Muscle layer of colon (tissue), 2 donors: ENCODE data around the gene SUCLG1.

ENCODE experiments used
- H3K27ac ChIP-seq: one replicate; pipeline ENCODE4 v1.7.0; 2013; ENCODE audit warnings: low read depth, mild to moderate bottlenecking, low read length, moderate library complexity
- H3K27me3 ChIP-seq, 2 donors: one replicate each; pipeline ENCODE4 v1.7.0; 2013; ENCODE audit warnings: low read length in 2 of 2, mild to moderate bottlenecking in 2 of 2; ENCODE audit not compliant: insufficient read depth in 2 of 2, control insufficient read depth in 1 of 2
- H3K36me3 ChIP-seq: one replicate; pipeline ENCODE4 v1.7.0; 2013; ENCODE audit warnings: mild to moderate bottlenecking, low read length; ENCODE audit not compliant: insufficient read depth
- H3K4me1 ChIP-seq: one replicate; pipeline ENCODE4 v1.7.0; 2013; ENCODE audit warnings: mild to moderate bottlenecking, low read length; ENCODE audit not compliant: insufficient read depth
- H3K4me3 ChIP-seq, 2 donors: one replicate each; pipeline ENCODE4 v1.7.0; 2013; ENCODE audit warnings: low read length in 2 of 2, low read depth in 1 of 2, mild to moderate bottlenecking in 1 of 2, moderate library complexity in 1 of 2
- H3K9ac ChIP-seq: one replicate; pipeline ENCODE4 v1.7.0; 2013; ENCODE audit warnings: low read length
- H3K9me3 ChIP-seq: one replicate; pipeline ENCODE4 v1.7.0; 2013; ENCODE audit warnings: mild to moderate bottlenecking, low read length
- donor health status: abdominal sarcoma.
- donor health status: Adenocarcinoma of cecum.

Gene SUCLG1

GRCh38 chr2:84459944-84460429 lies 907 bp upstream of the SUCLG1 start:
- Histone ChIP-seq H3K4me3 (peak overlapping the region; percentile 92 to 99), H3K36me3 (no peaks in the 10 kb centered on the region), H3K4me1 (peaks cover 22% of the 10 kb centered on the region), H3K27ac (peak overlapping the region; percentile 97), H3K9ac (peak overlapping the region; percentile 92), H3K9me3 (no peaks in the 10 kb centered on the region), H3K27me3 (no peaks in the 10 kb centered on the region)

GRCh38 chr2:84458551-84459017 lies 496 bp downstream of the SUCLG1 start:
- no peaks in the 10 kb centered on the region for H3K9me3 ChIP-seq
- H3K36me3 ChIP-seq: no peaks in the 10 kb centered on the region
- peak overlapping the region; percentile 92 for H3K9ac ChIP-seq
- peaks cover 22% of the 10 kb centered on the region for H3K4me1 ChIP-seq
- peak overlapping the region; percentile 97 for H3K27ac ChIP-seq
- H3K27me3 ChIP-seq: no peaks in the 10 kb centered on the region
- H3K4me3 ChIP-seq: peak overlapping the region; percentile 92 to 99

DNA sequence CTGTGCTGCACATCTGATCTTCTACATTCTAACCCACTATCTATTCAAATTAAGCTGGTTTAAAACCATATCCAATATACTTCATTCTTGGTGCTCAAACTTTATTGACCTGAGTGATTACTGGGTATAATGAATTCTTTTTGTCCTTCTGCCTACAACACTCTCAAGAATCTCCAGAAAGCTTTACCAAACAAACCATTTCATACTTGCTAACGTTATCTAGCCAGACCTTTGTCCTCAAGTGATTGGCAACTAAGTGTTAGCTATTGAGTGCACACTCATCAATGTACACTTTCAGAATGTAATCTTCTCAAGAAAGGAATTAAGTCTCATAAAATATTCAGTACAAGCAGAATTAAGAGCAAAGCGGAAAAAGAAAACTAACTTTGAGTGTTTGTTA lies 1.4 kb downstream of the SUCLG1 start:
- H3K9me3 ChIP-seq: no peaks in the 10 kb centered on the region
- no peak overlapping the region for H3K27ac ChIP-seq
- H3K9ac ChIP-seq: peak overlapping the region; percentile 92
- H3K36me3 ChIP-seq: no peaks in the 10 kb centered on the region
- H3K4me1 ChIP-seq: peaks cover 27% of the 10 kb centered on the region
- no peaks in the 10 kb centered on the region for H3K27me3 ChIP-seq
- peak overlapping the region in 1 of 2 donors; percentile 92 for H3K4me3 ChIP-seq

- Histone ChIP-seq H3K36me3 (no peaks in the 10 kb centered on the region), H3K27me3 (no peaks in the 10 kb centered on the region), H3K9ac (no peak overlapping the region), H3K4me1 (peaks cover 41% of the 10 kb centered on the region), H3K9me3 (no peaks in the 10 kb centered on the region), H3K27ac (no peak overlapping the region), H3K4me3 (no peak overlapping the region)
Measured at GRCh38 chr2:84456156-84456555, 2.9 kb downstream of the SUCLG1 start.

- no peak overlapping the region for H3K4me3 ChIP-seq
- H3K27ac ChIP-seq: no peak overlapping the region
- no peaks in the 10 kb centered on the region for H3K27me3 ChIP-seq
- H3K9me3 ChIP-seq: no peaks in the 10 kb centered on the region
- H3K4me1 ChIP-seq: peaks cover 46% of the 10 kb centered on the region
- no peak overlapping the region for H3K9ac ChIP-seq
- H3K36me3 ChIP-seq: no peaks in the 10 kb centered on the region
Measured at GRCh38 chr2:84454581-84454980, 4.5 kb downstream of the SUCLG1 start.

- no peak overlapping the region for H3K4me3 ChIP-seq
- no peaks in the 10 kb centered on the region for H3K27me3 ChIP-seq
- no peak overlapping the region for H3K9ac ChIP-seq
- H3K9me3 ChIP-seq: no peaks in the 10 kb centered on the region
- H3K4me1 ChIP-seq: peaks cover 39% of the 10 kb centered on the region
- no peaks in the 10 kb centered on the region for H3K36me3 ChIP-seq
- no peak overlapping the region for H3K27ac ChIP-seq
Measured at GRCh38 chr2:84452624-84453023, 6.5 kb downstream of the SUCLG1 start.

GRCh38 chr2:84451579-84451978 lies 7.5 kb downstream of the SUCLG1 start:
- no peak overlapping the region for H3K27ac ChIP-seq
- H3K9me3 ChIP-seq: no peaks in the 10 kb centered on the region
- peaks cover 5% of the 10 kb centered on the region for H3K36me3 ChIP-seq
- no peak overlapping the region for H3K4me3 ChIP-seq
- peaks cover 30% of the 10 kb centered on the region for H3K4me1 ChIP-seq
- H3K9ac ChIP-seq: no peak overlapping the region
- H3K27me3 ChIP-seq: no peaks in the 10 kb centered on the region

DNA sequence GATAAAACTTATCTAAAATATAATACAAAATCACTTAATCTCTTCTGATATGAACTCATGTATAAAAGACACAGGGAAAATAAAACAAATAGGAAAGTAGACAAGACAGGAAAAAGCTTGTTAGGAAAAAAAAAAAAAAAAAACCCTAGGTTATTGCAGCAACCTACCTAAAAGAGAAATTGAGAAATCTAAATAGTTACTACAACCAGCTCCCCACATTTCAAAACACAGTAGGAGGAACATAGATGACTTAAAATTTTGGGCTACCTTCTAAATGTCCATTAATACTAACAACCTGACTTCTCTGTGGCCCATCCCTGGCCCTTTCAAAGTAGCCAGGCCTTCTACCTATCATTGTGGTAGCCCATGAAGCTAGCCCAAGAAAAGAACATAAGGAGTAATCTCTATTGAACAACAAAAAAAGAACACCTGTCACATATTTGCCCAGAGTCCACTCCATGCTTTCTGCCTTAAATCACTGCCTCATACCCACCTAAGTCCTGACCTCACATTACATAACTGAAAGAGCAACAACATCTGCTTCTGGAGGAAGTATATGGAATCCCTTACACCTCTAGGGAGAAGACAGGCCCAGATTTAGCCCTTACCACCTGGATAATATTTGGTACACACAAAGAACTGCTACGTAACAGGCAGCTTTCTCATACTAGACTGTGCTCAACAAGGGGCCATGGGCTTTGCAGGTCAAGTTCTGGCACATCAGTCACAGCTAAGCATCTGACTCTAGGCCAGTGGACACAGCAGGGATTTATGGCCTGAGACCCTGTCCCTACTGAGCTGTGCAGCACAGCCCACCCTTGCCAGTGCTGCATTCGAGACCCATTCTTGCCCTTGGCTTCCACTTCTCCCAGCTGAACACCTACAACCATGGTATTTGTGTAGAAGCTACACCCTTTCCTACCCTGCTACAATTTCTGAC lies 8.5 kb downstream of the SUCLG1 start:
- Histone ChIP-seq H3K9me3 (no peaks in the 10 kb centered on the region), H3K36me3 (peaks cover 5% of the 10 kb centered on the region), H3K27ac (no peak overlapping the region), H3K4me1 (peaks cover 30% of the 10 kb centered on the region), H3K4me3 (no peak overlapping the region), H3K27me3 (no peaks in the 10 kb centered on the region), H3K9ac (no peak overlapping the region)

- peaks cover 30% of the 10 kb centered on the region for H3K4me1 ChIP-seq
- no peak overlapping the region for H3K9ac ChIP-seq
- H3K9me3 ChIP-seq: no peaks in the 10 kb centered on the region
- no peak overlapping the region for H3K4me3 ChIP-seq
- H3K27me3 ChIP-seq: no peaks in the 10 kb centered on the region
- H3K27ac ChIP-seq: no peak overlapping the region
- peaks cover 5% of the 10 kb centered on the region for H3K36me3 ChIP-seq
Measured at GRCh38 chr2:84449711-84450110, 9.4 kb downstream of the SUCLG1 start.

DNA sequence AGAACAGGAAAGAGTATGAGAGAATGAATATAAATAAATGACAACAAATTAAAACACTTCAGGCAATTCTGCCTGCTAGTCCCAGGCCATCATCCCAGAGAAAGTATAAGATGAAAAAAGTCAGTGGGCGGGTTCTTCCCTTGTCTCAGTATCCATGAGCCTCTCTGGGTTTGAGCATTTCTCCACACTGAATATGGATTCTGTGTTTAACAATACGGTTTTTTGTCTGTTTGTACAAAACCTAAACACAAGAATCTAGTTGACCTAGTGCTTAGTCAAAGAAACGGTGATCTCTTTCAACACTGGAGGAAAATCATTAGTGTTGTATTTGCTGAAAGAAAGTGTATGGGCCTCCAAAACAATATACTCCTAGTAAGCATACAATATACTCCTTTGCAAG lies 10.0 kb downstream of the SUCLG1 start:
- Histone ChIP-seq H3K4me1 (peaks cover 30% of the 10 kb centered on the region), H3K36me3 (peaks cover 5% of the 10 kb centered on the region), H3K27ac (no peak overlapping the region)

DNA sequence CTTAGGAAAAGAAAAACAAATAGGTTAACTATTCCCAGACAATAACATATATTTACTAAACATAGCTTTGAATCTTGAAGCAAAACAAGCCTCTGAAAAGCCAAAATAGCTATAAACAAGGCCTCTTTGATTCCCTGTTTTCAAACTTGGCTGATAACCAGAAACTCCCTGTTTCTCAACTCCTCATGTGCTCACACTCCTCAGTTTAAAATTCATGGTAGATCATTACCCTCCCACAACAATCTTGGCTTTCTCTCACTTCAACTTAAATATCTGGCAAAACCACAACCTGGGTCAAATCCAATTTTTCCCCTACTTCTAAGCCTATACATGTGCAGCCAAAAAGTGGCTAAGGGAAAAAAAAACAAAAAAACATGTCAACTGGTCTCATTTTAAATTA lies 15.6 kb downstream of the SUCLG1 start:
- Histone ChIP-seq H3K27me3 (no peaks in the 10 kb centered on the region), H3K27ac (no peak overlapping the region), H3K36me3 (peaks cover 53% of the 10 kb centered on the region), H3K4me3 (no peak overlapping the region), H3K4me1 (no peaks in the 10 kb centered on the region), H3K9ac (no peak overlapping the region), H3K9me3 (no peaks in the 10 kb centered on the region)

More for the DNA sequence above, 10.0 kb downstream of the SUCLG1 start:
- no peaks in the 10 kb centered on the region for H3K27me3 ChIP-seq
- H3K9ac ChIP-seq: no peak overlapping the region
- no peak overlapping the region for H3K4me3 ChIP-seq
- H3K9me3 ChIP-seq: no peaks in the 10 kb centered on the region
